Suprapubic skin (tissue), 3 donors: ENCODE data around the gene SLC50A1.

ENCODE experiments used
- CTCF ChIP-seq, 2 donors: fragments of 200-600 bp in 1 of 2; fragments of 450-650 bp in 1 of 2; sonication (generic) in 1 of 2; IDR thresholded peaks; one replicate each; pipeline ENCODE4 v1.5.1; 2016 to 2019; ENCODE audit warnings: antibody characterized with exemption in 2 of 2, mild to moderate bottlenecking in 1 of 2, moderate library complexity in 1 of 2
- POLR2A ChIP-seq, 2 donors: fragments of 450-650 bp; IDR thresholded peaks; one replicate each; pipeline ENCODE4 v1.6.1; 2017; ENCODE audit warnings: antibody characterized with exemption in 2 of 2, mild to moderate bottlenecking in 2 of 2, moderate library complexity in 2 of 2

GRCh38 chr1:155145491-155145890, 9.8 kb downstream of the SLC50A1 start:
- no peak for TF ChIP-seq POLR2A (IDR thresholded peaks at IDR 0.05)
- TF ChIP-seq CTCF (IDR thresholded peaks at IDR 0.05): no peak
